ENCODE data around the gene EPN2. TPM values are rescaled to one million over a fixed set of nuclear protein-coding genes. Genes with fewer than 3 reads are reported as not detected.

Gene EPN2
- polyA plus RNA-seq, 1 donor (not counting 4 experiments of a cell fraction or from before 2014, with no cell fraction given) = 30.2 TPM

- no peak overlapping the region for H3K4me2 ChIP-seq (ENCODE audit: control insufficient read depth, extremely low read depth, insufficient read depth, low read depth, low read length)
- peaks cover 13 to 32% of the 10 kb centered on the region in 2 experiments for H3K36me3 ChIP-seq (ENCODE audit: control insufficient read depth in 2 of 2, extremely low read depth in 1 of 2, insufficient read depth in 2 of 2, low read length in 2 of 2)
Measured at GRCh38 chr17:19318611-19319010, 81.4 kb downstream of the EPN2 start.

DNA sequence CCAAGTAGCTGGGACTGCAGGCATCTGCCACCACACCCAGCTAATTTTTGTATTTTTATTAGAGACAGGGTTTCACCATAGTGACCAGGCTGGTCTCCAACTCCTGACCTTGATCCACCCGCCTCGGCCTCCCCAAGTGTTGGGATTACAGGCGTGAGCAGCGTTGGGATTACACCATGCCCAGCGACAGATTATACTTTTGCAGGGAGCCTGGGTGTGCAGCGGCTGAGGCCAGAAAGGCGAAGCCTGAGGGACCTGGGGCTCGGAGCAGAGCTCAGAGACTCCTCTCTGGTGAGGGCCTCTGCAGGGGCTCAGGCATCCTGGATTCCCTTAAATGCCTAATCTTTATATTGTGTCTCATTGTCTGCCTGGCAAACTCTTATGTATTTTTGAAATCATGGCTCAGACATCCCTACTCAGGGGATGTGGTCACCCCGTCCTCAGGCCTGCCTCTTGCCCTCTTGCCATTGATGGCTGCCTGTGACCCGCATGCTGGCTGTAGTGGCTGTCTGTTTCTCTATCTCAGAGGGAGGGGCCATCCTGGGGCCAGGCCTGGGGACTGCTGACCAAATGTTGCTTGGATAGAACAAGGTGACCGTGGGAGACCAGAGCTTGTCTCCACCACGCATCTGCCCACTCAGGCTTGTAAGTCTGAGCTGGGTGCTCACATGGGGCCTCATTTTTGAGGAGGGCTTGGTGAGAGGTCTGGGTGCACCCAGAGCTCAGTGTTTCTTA, 82.8 kb downstream of the EPN2 start:
- Histone ChIP-seq H3K36me3 (ENCODE audit: control insufficient read depth in 2 of 2, extremely low read depth in 1 of 2, insufficient read depth in 2 of 2, low read length in 2 of 2) (peaks cover 9 to 24% of the 10 kb centered on the region in 2 experiments), H4K20me1 (ENCODE audit: control insufficient read depth, extremely low read depth, insufficient read depth, low read length) (no peaks in the 10 kb centered on the region), H3K4me2 (ENCODE audit: control insufficient read depth, extremely low read depth, insufficient read depth, low read depth, low read length) (no peak overlapping the region), H3K27me3 (ENCODE audit: control insufficient read depth, extremely low read depth, insufficient read depth, low read length) (no peaks in the 10 kb centered on the region), H2AFZ (ENCODE audit: control insufficient read depth, low read length) (no peak overlapping the region), H3K9me3 (ENCODE audit: control insufficient read depth, low read depth, low read length) (no peaks in the 10 kb centered on the region), H3K9me1 (ENCODE audit: control insufficient read depth, extremely low read depth, insufficient read depth, low read length) (no peaks in the 10 kb centered on the region), H3K27ac (ENCODE audit: control insufficient read depth, insufficient read depth, low read length) (no peak overlapping the region), H3K79me2 (ENCODE audit: control insufficient read depth, insufficient read depth, low read length) (no peaks in the 10 kb centered on the region), H3K4me3 (ENCODE audit: control insufficient read depth in 2 of 3, extremely low read depth in 1 of 3, insufficient read depth in 2 of 3, low read depth in 1 of 3, low read length in 3 of 3) (no peak overlapping the region), H3K4me1 (ENCODE audit: control insufficient read depth, extremely low read depth, insufficient read depth, low read length) (no peaks in the 10 kb centered on the region), H3K9ac (ENCODE audit: control insufficient read depth, extremely low read depth, insufficient read depth, low read length) (no peak overlapping the region)
- FAIRE-seq (no peak), DNase-seq (ENCODE audit: low read depth, low spot score) (no peak)
- no peak for TF ChIP-seq CTCF (optimal IDR thresholded peaks at IDR 0.05 in 1 of 3, IDR thresholded peaks at IDR 0.05 in 1 of 3, conservative IDR thresholded peaks at IDR 0.05 in 1 of 3; ENCODE audit: extremely low read depth in 1 of 3, insufficient read depth in 2 of 3, low read length in 3 of 3)
- TF ChIP-seq EZH2 (IDR thresholded peaks at IDR 0.05; ENCODE audit: low read length) = no peak
- dilution Hi-C loops (cut with MboI; ENCODE audit: extremely low pct_ligation_motif_present, low sequenced_read_pairs) = no loop called here

More at GRCh38 chr17:19318611-19319010, 81.4 kb downstream of the EPN2 start:
- DNase-seq (ENCODE audit: low read depth, low spot score) (no peak), FAIRE-seq (no peak)
- TF ChIP-seq EZH2 (IDR thresholded peaks at IDR 0.05; ENCODE audit: low read length) = no peak
- TF ChIP-seq CTCF (optimal IDR thresholded peaks at IDR 0.05 in 1 of 3, IDR thresholded peaks at IDR 0.05 in 1 of 3, conservative IDR thresholded peaks at IDR 0.05 in 1 of 3; ENCODE audit: extremely low read depth in 1 of 3, insufficient read depth in 2 of 3, low read length in 3 of 3) = no peak
- no peaks in the 10 kb centered on the region for H3K27me3 ChIP-seq (ENCODE audit: control insufficient read depth, extremely low read depth, insufficient read depth, low read length)
- H3K9me3 ChIP-seq (ENCODE audit: control insufficient read depth, low read depth, low read length) = no peaks in the 10 kb centered on the region
- H3K4me3 ChIP-seq (ENCODE audit: control insufficient read depth in 2 of 3, extremely low read depth in 1 of 3, insufficient read depth in 2 of 3, low read depth in 1 of 3, low read length in 3 of 3) = no peak overlapping the region
- H2AFZ ChIP-seq (ENCODE audit: control insufficient read depth, low read length) = no peak overlapping the region
- H3K4me1 ChIP-seq (ENCODE audit: control insufficient read depth, extremely low read depth, insufficient read depth, low read length) = peaks cover 7% of the 10 kb centered on the region
- H3K9ac ChIP-seq (ENCODE audit: control insufficient read depth, extremely low read depth, insufficient read depth, low read length) = no peak overlapping the region
- H3K9me1 ChIP-seq (ENCODE audit: control insufficient read depth, extremely low read depth, insufficient read depth, low read length) = no peaks in the 10 kb centered on the region
- dilution Hi-C loops (cut with MboI; ENCODE audit: extremely low pct_ligation_motif_present, low sequenced_read_pairs) = no loop called here
- no peaks in the 10 kb centered on the region for H4K20me1 ChIP-seq (ENCODE audit: control insufficient read depth, extremely low read depth, insufficient read depth, low read length)
- no peaks in the 10 kb centered on the region for H3K79me2 ChIP-seq (ENCODE audit: control insufficient read depth, insufficient read depth, low read length)
- H3K27ac ChIP-seq (ENCODE audit: control insufficient read depth, insufficient read depth, low read length) = no peak overlapping the region

Measured in keratinocyte (primary cell).